Subcutaneous abdominal adipose tissue (tissue), 5 donors: ENCODE results near the gene PEAK1.

Source experiments
- H3K27ac ChIP-seq: one replicate; pipeline ENCODE4 v1.7.0; 2013; ENCODE audit warnings: low read depth, mild to moderate bottlenecking, inconsistent platforms, low read length, moderate library complexity
- H3K27me3 ChIP-seq, 5 donors: one replicate each; pipeline ENCODE4 v1.7.0; 2013; ENCODE audit warnings: low read length in 5 of 5, inconsistent platforms in 1 of 5; ENCODE audit not compliant: control insufficient read depth in 5 of 5, insufficient read depth in 4 of 5
- H3K36me3 ChIP-seq, 5 donors: one replicate each; pipeline ENCODE4 v1.7.0; 2013; ENCODE audit warnings: low read length in 5 of 5; ENCODE audit not compliant: control insufficient read depth in 5 of 5, insufficient read depth in 5 of 5
- H3K4me1 ChIP-seq, 5 donors: one replicate each; pipeline ENCODE4 v1.7.0; 2013; ENCODE audit warnings: low read length in 5 of 5, mild to moderate bottlenecking in 3 of 5, moderate library complexity in 1 of 5; ENCODE audit not compliant: control insufficient read depth in 5 of 5, insufficient read depth in 5 of 5
- H3K4me3 ChIP-seq, 5 donors: one replicate each; pipeline ENCODE4 v1.7.0; 2013; ENCODE audit warnings: low read length in 5 of 5, low read depth in 1 of 5
- H3K9ac ChIP-seq, 5 donors: one replicate each; pipeline ENCODE4 v1.7.0; 2013; ENCODE audit warnings: low read length in 5 of 5, mild to moderate bottlenecking in 4 of 5, moderate library complexity in 3 of 5
- H3K9me3 ChIP-seq, 5 donors: one replicate each; pipeline ENCODE4 v1.7.0; 2013; ENCODE audit warnings: low read length in 5 of 5; ENCODE audit not compliant: control insufficient read depth in 5 of 5
- donor health status: healthy.
- donor health status: healthy.
- donor health status: healthy.
- donor health status: healthy.
- donor health status: healthy.

Gene PEAK1

GRCh38 chr15:77387365-77388105 lies 32.4 kb downstream of the PEAK1 start:
- H3K36me3 ChIP-seq, result no peaks in the 10 kb centered on the region
- H3K27me3 ChIP-seq, result no peaks in the 10 kb centered on the region
- no peak overlapping the region for H3K4me3 ChIP-seq
- peaks cover 0 to 41% (median 38%) of the 10 kb centered on the region in 5 donors for H3K4me1 ChIP-seq
- H3K27ac ChIP-seq, result no peak overlapping the region
- no peaks in the 10 kb centered on the region for H3K9me3 ChIP-seq
- H3K9ac ChIP-seq, result no peak overlapping the region

GRCh38 chr15:77386626-77387025 lies 33.3 kb downstream of the PEAK1 start:
- peaks cover 0 to 38% (median 35%) of the 10 kb centered on the region in 5 donors for H3K4me1 ChIP-seq
- no peaks in the 10 kb centered on the region for H3K9me3 ChIP-seq
- no peaks in the 10 kb centered on the region for H3K36me3 ChIP-seq
- H3K27ac ChIP-seq, result no peak overlapping the region
- H3K27me3 ChIP-seq, result no peaks in the 10 kb centered on the region
- no peak overlapping the region for H3K4me3 ChIP-seq
- no peak overlapping the region for H3K9ac ChIP-seq

GRCh38 chr15:77384589-77385359 lies 35.1 kb downstream of the PEAK1 start:
- Histone ChIP-seq H3K4me1 (peaks cover 0 to 27% (median 22%) of the 10 kb centered on the region in 5 donors), H3K27me3 (no peaks in the 10 kb centered on the region), H3K9ac (no peak overlapping the region)

GRCh38 chr15:77384086-77384485 lies 35.8 kb downstream of the PEAK1 start:
- no peak overlapping the region for H3K27ac ChIP-seq
- H3K4me3 ChIP-seq, result no peak overlapping the region
- H3K36me3 ChIP-seq, result no peaks in the 10 kb centered on the region
- peaks cover 0 to 25% (median 22%) of the 10 kb centered on the region in 5 donors for H3K4me1 ChIP-seq
- no peaks in the 10 kb centered on the region for H3K9me3 ChIP-seq
- no peaks in the 10 kb centered on the region for H3K27me3 ChIP-seq
- H3K9ac ChIP-seq, result no peak overlapping the region

More at GRCh38 chr15:77384589-77385359, 35.1 kb downstream of the PEAK1 start:
- H3K9me3 ChIP-seq, result no peaks in the 10 kb centered on the region
- no peaks in the 10 kb centered on the region for H3K36me3 ChIP-seq
- no peak overlapping the region for H3K27ac ChIP-seq
- H3K4me3 ChIP-seq, result no peak overlapping the region

GRCh38 chr15:77380033-77380432 lies 39.9 kb downstream of the PEAK1 start:
- no peaks in the 10 kb centered on the region for H3K36me3 ChIP-seq
- H3K4me3 ChIP-seq, result no peak overlapping the region
- H3K27ac ChIP-seq, result no peak overlapping the region
- no peaks in the 10 kb centered on the region for H3K9me3 ChIP-seq
- H3K27me3 ChIP-seq, result no peaks in the 10 kb centered on the region
- H3K9ac ChIP-seq, result no peak overlapping the region
- H3K4me1 ChIP-seq, result peaks cover 0 to 21% (median 15%) of the 10 kb centered on the region in 5 donors

- H3K9ac ChIP-seq, result no peak overlapping the region
- no peak overlapping the region for H3K4me3 ChIP-seq
- H3K27ac ChIP-seq, result no peak overlapping the region
- H3K27me3 ChIP-seq, result no peaks in the 10 kb centered on the region
- H3K9me3 ChIP-seq, result no peaks in the 10 kb centered on the region
- H3K4me1 ChIP-seq, result peaks cover 0 to 13% (median 5%) of the 10 kb centered on the region in 5 donors
- H3K36me3 ChIP-seq, result no peaks in the 10 kb centered on the region
These were observed 43.1 kb downstream of the PEAK1 start for GRCh38 chr15:77376770-77377169.

GRCh38 chr15:77375133-77375532 lies 44.8 kb downstream of the PEAK1 start:
- no peaks in the 10 kb centered on the region for H3K36me3 ChIP-seq
- H3K9ac ChIP-seq, result no peak overlapping the region
- H3K4me1 ChIP-seq, result peaks cover 0 to 8% (median 0%) of the 10 kb centered on the region in 5 donors
- no peaks in the 10 kb centered on the region for H3K27me3 ChIP-seq
- H3K4me3 ChIP-seq, result no peak overlapping the region
- H3K9me3 ChIP-seq, result no peaks in the 10 kb centered on the region
- H3K27ac ChIP-seq, result no peak overlapping the region

GRCh38 chr15:77373441-77373840 lies 46.5 kb downstream of the PEAK1 start:
- Histone ChIP-seq H3K4me1 (peaks cover 0 to 3% (median 0%) of the 10 kb centered on the region in 5 donors), H3K4me3 (no peak overlapping the region), H3K9me3 (no peaks in the 10 kb centered on the region), H3K27ac (no peak overlapping the region), H3K9ac (no peak overlapping the region), H3K36me3 (no peaks in the 10 kb centered on the region), H3K27me3 (no peaks in the 10 kb centered on the region)

- no peaks in the 10 kb centered on the region for H3K27me3 ChIP-seq
- H3K4me1 ChIP-seq, result peaks cover 0 to 3% (median 0%) of the 10 kb centered on the region in 5 donors
- H3K9me3 ChIP-seq, result no peaks in the 10 kb centered on the region
- H3K36me3 ChIP-seq, result no peaks in the 10 kb centered on the region
- no peak overlapping the region for H3K27ac ChIP-seq
- no peak overlapping the region for H3K9ac ChIP-seq
- H3K4me3 ChIP-seq, result no peak overlapping the region
These were observed 47.9 kb downstream of the PEAK1 start for GRCh38 chr15:77371850-77372563.

- H3K36me3 ChIP-seq, result no peaks in the 10 kb centered on the region
- no peak overlapping the region for H3K27ac ChIP-seq
- peaks cover 0 to 3% (median 0%) of the 10 kb centered on the region in 5 donors for H3K4me1 ChIP-seq
- no peaks in the 10 kb centered on the region for H3K9me3 ChIP-seq
- H3K9ac ChIP-seq, result no peak overlapping the region
- no peaks in the 10 kb centered on the region for H3K27me3 ChIP-seq
- H3K4me3 ChIP-seq, result no peak overlapping the region
These were observed 49.3 kb downstream of the PEAK1 start for GRCh38 chr15:77370580-77370979.
